Lung microvascular endothelial cell (primary cell): ENCODE data around the gene RMDN2. TPM values are rescaled to one million over a fixed set of nuclear protein-coding genes. Genes with fewer than 3 reads are reported as not detected.
A peak's percentile ranks its signal among the peaks of the same experiment; 100 is the strongest.
"Not testable (repeated sequence)": the region's sequence is repeated elsewhere in the genome, so short reads cannot be mapped to it uniquely, and the experiment has no call there.

Experiments used
- DNase-seq, 2 donors: peaks; one replicate each; pipeline versions ENCODE4 v3.0.0 to v3.0.0-alpha.2; 2010; ENCODE audit warnings: low read depth in 2 of 2
- total RNA-seq: library from RNA; depleted of rRNA; stranded (reverse); fragments of >200 nt; gene quantifications from 2 replicates; pipeline ENCODE4 v1.2.1, GENCODE V29; 2014

Gene RMDN2
- total RNA-seq, 1 donor from 2014 or later: 1.6 TPM

GRCh38 chr2:37987098-37987775 lies 62.1 kb downstream of the RMDN2 start:
- no peak for DNase-seq

- no peak for DNase-seq
These were observed 67.5 kb downstream of the RMDN2 start for GRCh38 chr2:37992601-37993000.

GRCh38 chr2:37993143-37993542 lies 68.1 kb downstream of the RMDN2 start:
- peak in 1 of 2 donors; percentile 6 for DNase-seq

GRCh38 chr2:37997629-37998028 lies 72.5 kb downstream of the RMDN2 start:
- no peak for DNase-seq

- no peak for DNase-seq
These were observed 75.6 kb downstream of the RMDN2 start for GRCh38 chr2:38000485-38001222.

- DNase-seq: not testable (repeated sequence)
These were observed 85.1 kb downstream of the RMDN2 start for GRCh38 chr2:38010187-38010586.

GRCh38 chr2:38010995-38011394 lies 85.9 kb downstream of the RMDN2 start:
- DNase-seq: no peak

GRCh38 chr2:38013158-38013752 lies 88.2 kb downstream of the RMDN2 start:
- no peak for DNase-seq

GRCh38 chr2:38016219-38016618 lies 91.1 kb downstream of the RMDN2 start:
- DNase-seq: no peak

GRCh38 chr2:38017836-38018235 lies 92.7 kb downstream of the RMDN2 start:
- no peak for DNase-seq

GRCh38 chr2:38020359-38021069 lies 95.4 kb downstream of the RMDN2 start:
- not testable (repeated sequence) for DNase-seq

- DNase-seq: no peak
These were observed 96.5 kb downstream of the RMDN2 start for GRCh38 chr2:38021589-38021988.

- DNase-seq: no peak
These were observed 101.8 kb downstream of the RMDN2 start for GRCh38 chr2:38026846-38027245.

GRCh38 chr2:38028829-38029228 lies 103.7 kb downstream of the RMDN2 start:
- no peak for DNase-seq

GRCh38 chr2:38029512-38029911 lies 104.4 kb downstream of the RMDN2 start:
- no peak for DNase-seq

GRCh38 chr2:38030635-38031355 lies 105.7 kb downstream of the RMDN2 start:
- DNase-seq: no peak

- DNase-seq: no peak
These were observed 107.9 kb downstream of the RMDN2 start for GRCh38 chr2:38032946-38033345.

- DNase-seq: no peak
These were observed 108.6 kb downstream of the RMDN2 start for GRCh38 chr2:38033646-38034045.

- no peak for DNase-seq
These were observed 110.9 kb downstream of the RMDN2 start for GRCh38 chr2:38035968-38036367.

GRCh38 chr2:38037325-38037724 lies 112.2 kb downstream of the RMDN2 start:
- DNase-seq: no peak
